Measurements from ENCODE around the gene ARL6IP5. TPM values are rescaled to one million over a fixed set of nuclear protein-coding genes. Genes with fewer than 3 reads are reported as not detected.

The ARL6IP5 gene
- total and polyA plus RNA-seq, 2 of the 13 experiments (the other 11 are each of a cell fraction or from before 2014, with no cell fraction given), result 23.7 to 29.6 TPM

DNA sequence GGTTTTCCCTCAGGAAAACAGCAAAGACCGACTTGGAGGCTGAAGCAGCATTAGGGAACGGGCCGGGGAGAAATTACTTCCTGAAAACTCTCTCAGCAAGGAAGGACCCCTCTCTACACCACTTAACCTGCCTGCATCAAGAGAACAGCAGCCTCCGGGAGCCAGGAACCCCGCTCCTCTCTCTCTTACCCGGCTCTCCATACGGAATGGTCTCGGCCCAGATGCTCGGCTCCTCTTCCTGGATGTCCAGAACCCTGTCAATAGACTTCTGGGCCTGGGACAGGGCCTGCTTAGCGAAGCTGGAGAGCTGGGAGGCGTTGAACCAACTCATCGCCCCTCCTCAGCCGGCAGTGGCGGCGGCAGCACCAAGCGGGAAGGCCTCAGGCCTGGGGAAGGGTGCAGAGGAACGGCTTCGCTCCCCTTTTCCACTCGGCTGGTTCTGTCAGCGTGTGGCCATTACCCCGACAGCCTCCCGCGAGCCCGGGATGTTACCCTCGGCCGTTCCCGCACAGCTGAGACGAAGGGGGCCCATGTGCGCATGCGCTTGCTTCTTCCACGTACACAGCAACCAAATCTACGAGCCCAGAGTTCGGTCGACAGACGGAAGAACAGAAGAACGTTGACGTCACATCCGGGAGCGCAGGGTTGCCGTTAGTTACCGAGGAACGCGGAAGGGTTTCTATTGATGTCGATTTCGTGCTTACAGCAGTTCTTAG is 32.8 kb upstream of the ARL6IP5 start, which contains the start of gene TMF1 (continued):
- no peak; the same call in none of the 2 replicates for TF ChIP-seq TBX2 (CRISPR knock-in tag; IDR thresholded peaks at IDR 0.05; ENCODE audit: borderline replicate concordance)
- TF ChIP-seq, protein P1, sequence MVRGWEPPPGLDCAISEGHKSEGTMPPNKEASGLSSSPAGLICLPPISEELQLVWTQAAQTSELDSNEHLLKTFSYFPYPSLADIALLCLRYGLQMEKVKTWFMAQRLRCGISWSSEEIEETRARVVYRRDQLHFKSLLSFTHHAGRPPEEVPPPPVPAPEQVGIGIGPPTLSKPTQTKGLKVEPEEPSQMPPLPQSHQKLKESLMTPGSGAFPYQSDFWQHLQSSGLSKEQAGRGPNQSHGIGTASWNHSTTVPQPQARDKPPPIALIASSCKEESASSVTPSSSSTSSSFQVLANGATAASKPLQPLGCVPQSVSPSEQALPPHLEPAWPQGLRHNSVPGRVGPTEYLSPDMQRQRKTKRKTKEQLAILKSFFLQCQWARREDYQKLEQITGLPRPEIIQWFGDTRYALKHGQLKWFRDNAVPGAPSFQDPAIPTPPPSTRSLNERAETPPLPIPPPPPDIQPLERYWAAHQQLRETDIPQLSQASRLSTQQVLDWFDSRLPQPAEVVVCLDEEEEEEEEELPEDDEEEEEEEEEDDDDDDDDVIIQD (CRISPR knock-in tag; IDR thresholded peaks at IDR 0.05; ENCODE audit: low read depth), result peak; percentile 48
- no peak for TF ChIP-seq SP5 (CRISPR knock-in tag; IDR thresholded peaks at IDR 0.05; ENCODE audit: borderline replicate concordance, low read depth)
- TF ChIP-seq ZNF570 (CRISPR knock-in tag; IDR thresholded peaks at IDR 0.05; ENCODE audit: borderline replicate concordance), result no peak
- TF ChIP-seq GATAD2A (CRISPR knock-in tag; IDR thresholded peaks at IDR 0.05), result no peak
- no peak for TF ChIP-seq RELA (CRISPR knock-in tag; IDR thresholded peaks at IDR 0.05)
- peak; percentile 78 for TF ChIP-seq GABPA (IDR thresholded peaks at IDR 0.05; ENCODE audit: low read depth, low read length)
- peak; percentile 98 for TF ChIP-seq GABPA (CRISPR knock-in tag; IDR thresholded peaks at IDR 0.05; ENCODE audit: low read depth)
- TF ChIP-seq, protein P2, sequence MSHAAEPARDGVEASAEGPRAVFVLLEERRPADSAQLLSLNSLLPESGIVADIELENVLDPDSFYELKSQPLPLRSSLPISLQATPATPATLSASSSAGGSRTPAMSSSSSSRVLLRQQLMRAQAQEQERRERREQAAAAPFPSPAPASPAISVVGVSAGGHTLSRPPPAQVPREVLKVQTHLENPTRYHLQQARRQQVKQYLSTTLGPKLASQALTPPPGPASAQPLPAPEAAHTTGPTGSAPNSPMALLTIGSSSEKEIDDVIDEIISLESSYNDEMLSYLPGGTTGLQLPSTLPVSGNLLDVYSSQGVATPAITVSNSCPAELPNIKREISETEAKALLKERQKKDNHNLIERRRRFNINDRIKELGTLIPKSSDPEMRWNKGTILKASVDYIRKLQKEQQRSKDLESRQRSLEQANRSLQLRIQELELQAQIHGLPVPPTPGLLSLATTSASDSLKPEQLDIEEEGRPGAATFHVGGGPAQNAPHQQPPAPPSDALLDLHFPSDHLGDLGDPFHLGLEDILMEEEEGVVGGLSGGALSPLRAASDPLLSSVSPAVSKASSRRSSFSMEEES (CRISPR knock-in tag; IDR thresholded peaks at IDR 0.05), result no peak
- TF ChIP-seq, protein P3, sequence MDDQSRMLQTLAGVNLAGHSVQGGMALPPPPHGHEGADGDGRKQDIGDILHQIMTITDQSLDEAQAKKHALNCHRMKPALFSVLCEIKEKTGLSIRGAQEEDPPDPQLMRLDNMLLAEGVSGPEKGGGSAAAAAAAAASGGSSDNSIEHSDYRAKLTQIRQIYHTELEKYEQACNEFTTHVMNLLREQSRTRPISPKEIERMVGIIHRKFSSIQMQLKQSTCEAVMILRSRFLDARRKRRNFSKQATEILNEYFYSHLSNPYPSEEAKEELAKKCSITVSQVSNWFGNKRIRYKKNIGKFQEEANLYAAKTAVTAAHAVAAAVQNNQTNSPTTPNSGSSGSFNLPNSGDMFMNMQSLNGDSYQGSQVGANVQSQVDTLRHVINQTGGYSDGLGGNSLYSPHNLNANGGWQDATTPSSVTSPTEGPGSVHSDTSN (CRISPR knock-in tag; IDR thresholded peaks at IDR 0.05; ENCODE audit: borderline replicate concordance), result no peak
- TF ChIP-seq ZNF160 (CRISPR knock-in tag; IDR thresholded peaks at IDR 0.05), result no peak
- TF ChIP-seq ZBTB8A (CRISPR knock-in tag; IDR thresholded peaks at IDR 0.05; ENCODE audit: borderline replicate concordance, low read depth), result no peak
- TF ChIP-seq ZMYM4 (CRISPR knock-in tag; IDR thresholded peaks at IDR 0.05), result peak; percentile 54; the same call in 1 of the 2 replicates
- no peak for TF ChIP-seq ZNF652 (CRISPR knock-in tag; IDR thresholded peaks at IDR 0.05; ENCODE audit: borderline replicate concordance, low read depth)
- no peak for TF ChIP-seq ZNF263 (CRISPR knock-in tag; IDR thresholded peaks at IDR 0.05)
- no peak for TF ChIP-seq ZNF510 (CRISPR knock-in tag; IDR thresholded peaks at IDR 0.05; ENCODE audit: low read depth)
- TF ChIP-seq, protein P4, sequence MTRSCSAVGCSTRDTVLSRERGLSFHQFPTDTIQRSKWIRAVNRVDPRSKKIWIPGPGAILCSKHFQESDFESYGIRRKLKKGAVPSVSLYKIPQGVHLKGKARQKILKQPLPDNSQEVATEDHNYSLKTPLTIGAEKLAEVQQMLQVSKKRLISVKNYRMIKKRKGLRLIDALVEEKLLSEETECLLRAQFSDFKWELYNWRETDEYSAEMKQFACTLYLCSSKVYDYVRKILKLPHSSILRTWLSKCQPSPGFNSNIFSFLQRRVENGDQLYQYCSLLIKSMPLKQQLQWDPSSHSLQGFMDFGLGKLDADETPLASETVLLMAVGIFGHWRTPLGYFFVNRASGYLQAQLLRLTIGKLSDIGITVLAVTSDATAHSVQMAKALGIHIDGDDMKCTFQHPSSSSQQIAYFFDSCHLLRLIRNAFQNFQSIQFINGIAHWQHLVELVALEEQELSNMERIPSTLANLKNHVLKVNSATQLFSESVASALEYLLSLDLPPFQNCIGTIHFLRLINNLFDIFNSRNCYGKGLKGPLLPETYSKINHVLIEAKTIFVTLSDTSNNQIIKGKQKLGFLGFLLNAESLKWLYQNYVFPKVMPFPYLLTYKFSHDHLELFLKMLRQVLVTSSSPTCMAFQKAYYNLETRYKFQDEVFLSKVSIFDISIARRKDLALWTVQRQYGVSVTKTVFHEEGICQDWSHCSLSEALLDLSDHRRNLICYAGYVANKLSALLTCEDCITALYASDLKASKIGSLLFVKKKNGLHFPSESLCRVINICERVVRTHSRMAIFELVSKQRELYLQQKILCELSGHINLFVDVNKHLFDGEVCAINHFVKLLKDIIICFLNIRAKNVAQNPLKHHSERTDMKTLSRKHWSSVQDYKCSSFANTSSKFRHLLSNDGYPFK (CRISPR knock-in tag; IDR thresholded peaks at IDR 0.05; ENCODE audit: borderline replicate concordance), result peak; percentile 59
- TF ChIP-seq ZNF772 (CRISPR knock-in tag; IDR thresholded peaks at IDR 0.05), result peak; percentile 77
- TF ChIP-seq AHR (CRISPR knock-in tag; IDR thresholded peaks at IDR 0.05), result no peak
- peak; percentile 93 for TF ChIP-seq DMAP1 (CRISPR knock-in tag; IDR thresholded peaks at IDR 0.05)
- no peak for TF ChIP-seq ZNF629 (CRISPR knock-in tag; conservative IDR thresholded peaks at IDR 0.05)
- TF ChIP-seq DNMT1 (CRISPR knock-in tag; IDR thresholded peaks at IDR 0.05), result no peak
- TF ChIP-seq, protein P5, sequence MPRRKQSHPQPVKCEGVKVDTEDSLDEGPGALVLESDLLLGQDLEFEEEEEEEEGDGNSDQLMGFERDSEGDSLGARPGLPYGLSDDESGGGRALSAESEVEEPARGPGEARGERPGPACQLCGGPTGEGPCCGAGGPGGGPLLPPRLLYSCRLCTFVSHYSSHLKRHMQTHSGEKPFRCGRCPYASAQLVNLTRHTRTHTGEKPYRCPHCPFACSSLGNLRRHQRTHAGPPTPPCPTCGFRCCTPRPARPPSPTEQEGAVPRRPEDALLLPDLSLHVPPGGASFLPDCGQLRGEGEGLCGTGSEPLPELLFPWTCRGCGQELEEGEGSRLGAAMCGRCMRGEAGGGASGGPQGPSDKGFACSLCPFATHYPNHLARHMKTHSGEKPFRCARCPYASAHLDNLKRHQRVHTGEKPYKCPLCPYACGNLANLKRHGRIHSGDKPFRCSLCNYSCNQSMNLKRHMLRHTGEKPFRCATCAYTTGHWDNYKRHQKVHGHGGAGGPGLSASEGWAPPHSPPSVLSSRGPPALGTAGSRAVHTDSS (CRISPR knock-in tag; conservative IDR thresholded peaks at IDR 0.05), result no peak

Data from HepG2 (cell line).